Aorta (tissue), 5 donors: ENCODE data around the gene PAK1IP1. TPM values are rescaled to one million over a fixed set of nuclear protein-coding genes. Genes with fewer than 3 reads are reported as not detected.
"Not testable (repeated sequence)": the region's sequence is repeated elsewhere in the genome, so short reads cannot be mapped to it uniquely, and the experiment has no call there.

Experiments used
- ATAC-seq: fragments of 200-7000 bp; cut with Tn5 transposase; one replicate; pipeline ENCODE4 v1.9.1; 2022; ENCODE audit warnings: moderate library complexity; ENCODE audit not compliant: low FRiP score
- DNase-seq, 2 donors: peaks; one replicate each; pipeline ENCODE4 v3.0.0-alpha.2; 2020
- H3K27ac ChIP-seq, 2 donors: one replicate each; pipeline ENCODE4 v1.5.1; 2013; ENCODE audit warnings: low read length in 2 of 2, mild to moderate bottlenecking in 2 of 2, moderate library complexity in 2 of 2, control low read depth in 1 of 2, inconsistent platforms in 1 of 2, low read depth in 1 of 2
- H3K27me3 ChIP-seq, 2 donors: one replicate each; pipeline ENCODE4 v1.6.1; 2013; ENCODE audit warnings: control low read depth in 1 of 2, low read length in 1 of 2, mild to moderate bottlenecking in 1 of 2, moderate library complexity in 1 of 2; ENCODE audit not compliant: insufficient read depth in 2 of 2, control insufficient read depth in 1 of 2
- H3K36me3 ChIP-seq, 2 donors: one replicate each; pipeline ENCODE4 v1.6.1; 2013; ENCODE audit warnings: control low read depth in 1 of 2, low read length in 1 of 2, mild to moderate bottlenecking in 1 of 2; ENCODE audit not compliant: insufficient read depth in 2 of 2, control insufficient read depth in 1 of 2
- H3K4me1 ChIP-seq, 2 donors: one replicate each; pipeline ENCODE4 v1.6.1; 2013; ENCODE audit warnings: low read length in 2 of 2, control low read depth in 1 of 2, mild to moderate bottlenecking in 1 of 2, moderate library complexity in 1 of 2; ENCODE audit not compliant: insufficient read depth in 2 of 2, control insufficient read depth in 1 of 2
- H3K4me3 ChIP-seq, 2 donors: one replicate each; pipeline ENCODE4 v1.5.1; 2013; ENCODE audit warnings: low read length in 2 of 2, control low read depth in 1 of 2, mild to moderate bottlenecking in 1 of 2
- H3K9me3 ChIP-seq: one replicate; pipeline ENCODE4 v1.6.1; 2013; ENCODE audit warnings: mild to moderate bottlenecking, low read length; ENCODE audit not compliant: control insufficient read depth
- WGBS, 2 donors: extraction: QIAGEN DNeasy Blood & Tissue Kit; methylation state at CpG; one replicate each; pipeline ENCODE4 v1.1.7; 2013; 5-methylcytosine and 5-hydroxymethylcytosine counted together
- intact Hi-C, 2 donors: fragments of 100-400 bp; cut with DNase I; formaldehyde crosslinking; loops; one replicate each; pipeline versions ENCODE4 v1.14.2 to v1.15.0; 2022
- polyA plus RNA-seq, 2 donors: library from polyadenylated mRNA; stranded (reverse); fragments of 200-250 nt; gene quantifications; one replicate each; pipeline ENCODE4 v1.2.3, GENCODE V29; 2013
- total RNA-seq, 2 donors: library from RNA; stranded (reverse); fragmentation: NEBNext Ultra II Directional; extraction: Animal tissue kit (Norgen Biotek cat#: 25700); gene quantifications; one replicate each; pipeline ENCODE4 v1.2.1, GENCODE V29; 2021
- donor health status: healthy with polysubstance abuse.
- donor health status: Bipolar disorder and iron deficiency.
- donor health status: DM: no; HTN: no; CAD: no.
- donor health status: DM: no; HTN: no; CAD: no.
- donor health status: DM: yes; HTN: yes; CAD: no.

PAK1IP1 gene
- total and polyA plus RNA-seq, 4 donors, result 6.3 to 12.3 (median 9.5) TPM

DNA sequence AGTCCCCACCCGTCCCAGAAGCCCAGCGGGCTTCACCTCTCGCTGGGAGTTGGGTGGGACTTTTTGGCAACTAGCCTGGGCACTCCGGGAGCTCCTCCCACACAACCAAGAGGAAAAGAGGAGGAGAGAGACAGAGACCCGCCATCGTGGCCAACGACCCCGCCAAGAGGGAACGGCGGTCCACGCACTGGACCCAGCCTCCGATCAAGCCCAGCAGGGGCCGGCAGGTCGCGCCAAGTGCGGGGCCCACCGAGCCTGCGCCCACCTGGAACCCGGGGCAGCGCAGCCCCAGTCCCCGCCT is 25.1 kb downstream of the PAK1IP1 start:
- no peaks in the 10 kb centered on the region for H3K27me3 ChIP-seq
- DNase-seq (peak in 1 of 2 donors; percentile 51), ATAC-seq (no peak)
- peak overlapping the region in 1 of 2 donors; percentile 14 for H3K27ac ChIP-seq
- intact Hi-C loops, result no loop called here
- H3K36me3 ChIP-seq, result no peaks in the 10 kb centered on the region
- 29 to 40% methylated on average over 21 of the region's 21 CpGs for WGBS, 2 donors
- peaks cover 3 to 5% of the 10 kb centered on the region in 2 donors for H3K4me1 ChIP-seq
- H3K4me3 ChIP-seq, result peak overlapping the region in 1 of 2 donors; percentile 23
- no peaks in the 10 kb centered on the region for H3K9me3 ChIP-seq

DNA sequence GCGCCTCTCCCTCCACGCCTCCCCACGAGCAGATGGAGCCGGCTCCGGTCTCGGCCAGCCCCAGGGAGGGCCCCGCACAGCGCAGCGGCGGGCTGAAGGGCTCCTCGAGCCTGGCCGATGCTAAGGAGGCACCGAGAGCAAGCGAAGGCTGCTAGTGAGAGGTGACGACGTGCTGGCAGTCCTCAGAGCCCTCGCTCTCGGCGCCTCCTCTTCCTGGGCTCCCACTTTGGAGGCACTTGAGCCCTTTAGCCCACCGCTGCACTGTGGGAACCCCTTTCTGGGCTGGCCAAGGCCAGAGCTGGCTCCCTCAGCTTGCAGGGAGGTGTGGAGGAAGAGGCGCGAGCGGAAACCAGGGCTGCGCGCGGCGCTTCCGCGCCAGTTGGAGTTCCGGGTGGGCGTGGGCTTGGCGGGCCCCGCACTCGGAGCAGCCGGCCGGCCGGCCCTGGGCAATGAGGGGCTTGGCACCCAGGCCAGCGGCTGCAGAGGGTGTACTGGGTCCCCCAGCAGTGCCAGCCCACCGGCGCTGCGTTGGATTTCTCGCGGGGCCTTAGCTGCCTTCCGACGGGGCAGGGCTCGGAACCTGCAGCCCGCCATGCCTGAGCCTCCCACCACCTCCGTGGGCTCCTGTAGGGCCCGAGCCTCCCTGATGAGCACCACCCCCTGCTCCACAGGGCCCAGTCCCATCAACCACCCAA is 25.6 kb downstream of the PAK1IP1 start:
- peak; percentile 26 for ATAC-seq
- Histone ChIP-seq H3K4me3 (peak overlapping the region in 1 of 2 donors; percentile 23), H3K9me3 (no peaks in the 10 kb centered on the region), H3K27ac (peak overlapping the region in 1 of 2 donors; percentile 42), H3K4me1 (peaks cover 3 to 5% of the 10 kb centered on the region in 2 donors), H3K27me3 (no peaks in the 10 kb centered on the region), H3K36me3 (no peaks in the 10 kb centered on the region)
- DNase-seq, result peak; percentile 69 to 84
- WGBS, 2 donors, result 28 to 38% methylated on average over 45 to 49 of the region's 49 CpGs
- intact Hi-C loops, result no loop called here

DNA sequence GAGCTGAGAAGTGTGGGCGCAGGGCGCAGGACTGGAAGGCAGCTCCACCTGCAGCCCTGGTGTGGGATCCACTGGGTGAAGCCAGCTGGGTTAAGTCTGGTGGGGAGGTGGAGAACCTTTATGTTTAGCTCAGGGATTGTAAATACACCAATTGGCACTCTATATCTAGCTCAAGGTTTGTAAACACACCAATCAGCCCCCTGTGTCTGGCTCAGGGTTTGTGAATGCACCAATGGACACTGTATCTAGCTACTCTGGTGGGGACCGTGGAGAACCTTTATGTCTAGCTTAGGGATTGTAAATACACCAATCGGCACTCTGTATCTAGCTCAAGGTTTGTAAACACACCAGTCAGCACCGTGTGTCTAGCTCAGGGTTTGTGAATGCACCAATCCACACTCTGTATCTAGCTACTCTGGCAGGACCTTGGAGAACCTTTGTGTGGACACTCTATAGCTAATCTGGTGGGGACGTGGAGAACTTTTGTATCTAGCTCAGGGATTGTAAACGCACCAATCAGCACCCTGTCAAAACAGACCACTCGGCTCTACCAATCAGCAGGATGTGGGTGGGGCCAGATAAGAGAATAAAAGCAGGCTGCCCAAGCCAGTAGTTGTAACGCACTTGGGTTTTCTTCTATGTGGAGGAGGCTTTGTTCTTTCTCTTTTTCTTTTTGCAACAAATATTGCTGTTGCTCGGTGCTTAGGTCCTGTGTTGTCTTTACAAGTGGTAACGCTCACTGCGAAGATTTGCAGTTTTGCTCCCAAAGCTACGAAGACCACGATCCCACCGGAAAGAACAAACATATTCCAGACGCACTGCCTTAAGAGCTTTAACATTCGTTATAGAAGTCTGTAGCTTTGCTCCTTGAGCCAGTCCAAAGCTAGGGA is 26.4 kb downstream of the PAK1IP1 start:
- DNase-seq, H3K9me3 ChIP-seq, H3K36me3 ChIP-seq, H3K27me3 ChIP-seq, ATAC-seq, H3K4me1 ChIP-seq, intact Hi-C loops: not testable (repeated sequence)
- peak overlapping the region in 1 of 2 donors; percentile 23 for H3K4me3 ChIP-seq
- H3K27ac ChIP-seq, result peak overlapping the region in 1 of 2 donors; percentile 42
- 83 to 84% methylated on average over 17 of the region's 17 CpGs for WGBS, 2 donors

DNA sequence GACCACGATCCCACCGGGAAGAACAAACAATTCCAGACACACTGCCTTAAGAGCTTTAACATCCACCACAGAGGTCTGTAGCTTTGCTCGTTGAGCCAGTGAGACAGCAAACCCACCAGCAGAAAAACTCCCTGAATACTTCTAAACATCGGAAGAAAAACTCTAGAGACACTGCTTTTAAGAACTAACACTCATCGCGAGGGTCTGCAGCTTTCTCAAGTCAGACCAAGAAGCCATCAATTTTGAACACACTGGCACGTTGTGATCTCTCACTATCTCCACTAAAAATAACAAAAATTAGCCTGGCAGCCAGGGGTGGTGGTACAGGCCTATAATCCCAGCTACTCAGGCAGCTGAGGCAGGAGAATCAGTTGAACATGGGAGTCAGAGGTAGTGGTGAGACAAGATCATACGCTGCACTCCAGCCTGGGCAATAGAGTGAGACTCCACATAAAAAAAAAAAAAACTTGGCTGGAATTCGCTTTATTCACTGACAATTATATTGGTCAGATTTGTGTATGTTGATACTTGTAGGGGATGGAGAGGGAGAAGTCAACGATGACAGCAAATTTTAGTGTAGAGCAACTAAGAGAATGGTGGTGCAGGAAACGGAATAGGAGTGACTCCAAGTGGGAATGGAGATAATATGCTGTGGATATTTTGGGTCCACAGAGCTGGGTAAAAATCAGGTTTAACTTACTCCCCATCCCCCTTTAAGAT is 27.2 kb downstream of the PAK1IP1 start:
- H3K36me3 ChIP-seq, result no peaks in the 10 kb centered on the region
- intact Hi-C loops, result loop anchor here (2.0 kb wide), 2 partner anchors 25 to 27 kb away; partner anchors contain the start of genes TMEM14B (in 2 of the 2), C6orf52 (in 1 of the 2) and PAK1IP1 (in 1 of the 2)
- ATAC-seq, result no peak
- WGBS, 2 donors, result 72 to 78% methylated on average over 11 of the region's 11 CpGs
- H3K4me3 ChIP-seq, result peak overlapping the region in 1 of 2 donors; percentile 34
- no peak for DNase-seq
- peaks cover 3 to 5% of the 10 kb centered on the region in 2 donors for H3K4me1 ChIP-seq
- H3K27ac ChIP-seq, result peak overlapping the region in 1 of 2 donors; percentile 45
- no peaks in the 10 kb centered on the region for H3K27me3 ChIP-seq
- H3K9me3 ChIP-seq, result no peaks in the 10 kb centered on the region

DNA sequence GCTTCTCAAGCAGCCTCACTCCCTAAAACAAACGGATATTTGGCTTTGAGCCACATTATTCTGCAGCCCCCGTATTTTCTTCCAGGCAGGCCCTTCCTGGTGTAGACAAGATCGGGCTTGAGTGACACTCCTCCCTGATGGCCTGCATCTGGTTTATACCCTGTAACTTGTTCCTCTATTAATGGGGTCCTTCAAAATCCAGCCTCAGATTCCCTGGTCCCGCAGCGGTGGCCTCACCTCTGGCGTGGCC is 27.7 kb downstream of the PAK1IP1 start:
- intact Hi-C loops, result loop anchor here (2.0 kb wide), 2 partner anchors 24 to 28 kb away; partner anchors contain the start of genes TMEM14B (in 2 of the 2), C6orf52 (in 1 of the 2) and PAK1IP1 (in 1 of the 2)
- Histone ChIP-seq H3K4me3 (peak overlapping the region in 1 of 2 donors; percentile 34), H3K27me3 (no peaks in the 10 kb centered on the region), H3K27ac (peak overlapping the region in 1 of 2 donors; percentile 45), H3K9me3 (no peaks in the 10 kb centered on the region), H3K36me3 (no peaks in the 10 kb centered on the region), H3K4me1 (peaks cover 3 to 5% of the 10 kb centered on the region in 2 donors)
- WGBS, 2 donors, result 1 to 4% methylated on average over 6 of the region's 6 CpGs
- ATAC-seq (no peak), DNase-seq (no peak)

DNA sequence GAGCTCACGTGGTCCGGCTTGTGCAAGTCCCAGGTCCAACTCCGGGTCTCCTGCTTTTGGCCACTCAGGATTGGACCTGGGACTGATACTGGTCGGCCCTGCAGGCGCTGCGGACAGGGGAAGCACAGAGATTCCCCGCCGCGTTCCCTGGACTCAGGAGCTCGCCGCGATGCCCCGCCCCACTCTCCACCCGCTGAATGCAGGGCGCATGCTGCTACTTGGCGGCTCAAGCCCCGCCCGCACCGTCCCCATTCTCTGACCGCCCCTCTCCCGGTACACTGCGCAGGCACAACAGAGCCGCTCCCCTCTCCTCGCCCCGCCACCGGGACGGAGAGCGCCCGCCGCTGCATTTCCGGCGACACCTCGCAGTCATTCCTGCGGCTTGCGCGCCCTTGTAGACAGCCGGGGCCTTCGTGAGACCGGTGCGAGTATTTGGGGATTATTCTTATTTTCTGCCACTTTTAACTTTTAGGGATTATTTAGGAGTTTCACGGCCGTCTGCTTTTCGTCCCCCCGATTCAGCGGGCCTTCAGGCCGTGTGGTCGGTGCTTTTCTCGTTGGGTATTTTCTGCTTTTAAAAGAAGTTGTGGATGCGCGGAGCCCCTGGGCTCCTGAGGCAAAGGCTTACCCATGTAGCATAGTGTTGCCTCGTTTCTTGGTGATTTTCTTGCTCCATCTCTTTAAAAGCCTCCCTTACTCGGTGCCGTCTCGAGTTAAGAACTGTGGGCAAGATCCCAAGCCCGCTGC is 28.2 kb downstream of the PAK1IP1 start, which contains the start of gene TMEM14C:
TMEM14C (plus strand) TSS at position 251 of the 747 bp plus-strand sequence. CDS start 1,544 bp downstream, outside the sequence.
- intact Hi-C loops, result loop anchor here (2.0 kb wide), 2 partner anchors 24 to 28 kb away; partner anchors contain the start of genes TMEM14B (in 2 of the 2), C6orf52 (in 1 of the 2) and PAK1IP1 (in 1 of the 2)
- peaks cover 3 to 5% of the 10 kb centered on the region in 2 donors for H3K4me1 ChIP-seq
- H3K4me3 ChIP-seq, result peak within 1 kb of the TSS; percentile 68 to 78
- peak within 1 kb of the TSS; percentile 9 to 85 for H3K27ac ChIP-seq
- no peaks in the 10 kb centered on the region for H3K27me3 ChIP-seq
- WGBS, 2 donors, result 0 to 1% methylated on average over 55 of the region's 55 CpGs
- peak; percentile 99 for ATAC-seq
- H3K9me3 ChIP-seq, result no peaks in the 10 kb centered on the region
- peak; percentile 99 to 100 for DNase-seq
- no peaks in the 10 kb centered on the region for H3K36me3 ChIP-seq

DNA sequence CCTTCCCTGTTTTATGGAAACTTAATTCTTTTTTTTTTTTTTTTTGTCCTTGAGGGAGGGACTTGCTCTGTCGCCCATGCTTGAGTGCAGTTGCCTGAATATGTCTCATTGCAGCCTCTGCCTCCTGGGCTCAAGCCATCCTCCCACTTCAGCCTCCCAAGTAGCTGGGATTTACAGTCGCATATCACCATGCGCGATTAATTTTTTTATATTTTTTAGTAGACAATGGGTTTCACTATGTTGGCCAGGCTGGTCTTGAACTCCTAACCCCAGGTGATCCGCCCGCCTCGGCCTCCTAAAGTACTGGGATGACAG is 28.8 kb downstream of the PAK1IP1 start:
- DNase-seq (no peak), ATAC-seq (peak; percentile 2)
- Histone ChIP-seq H3K4me1 (peaks cover 3 to 5% of the 10 kb centered on the region in 2 donors), H3K36me3 (no peaks in the 10 kb centered on the region), H3K4me3 (peak overlapping the region; percentile 68 to 78), H3K27me3 (no peaks in the 10 kb centered on the region), H3K27ac (peak overlapping the region in 1 of 2 donors; percentile 85), H3K9me3 (no peaks in the 10 kb centered on the region)
- intact Hi-C loops, result loop anchor here (2.0 kb wide), 2 partner anchors 23 to 29 kb away; partner anchors contain the start of genes TMEM14B (in 2 of the 2), C6orf52 (in 1 of the 2) and PAK1IP1 (in 1 of the 2)
- 16 to 19% methylated on average over 7 of the region's 7 CpGs for WGBS, 2 donors

DNA sequence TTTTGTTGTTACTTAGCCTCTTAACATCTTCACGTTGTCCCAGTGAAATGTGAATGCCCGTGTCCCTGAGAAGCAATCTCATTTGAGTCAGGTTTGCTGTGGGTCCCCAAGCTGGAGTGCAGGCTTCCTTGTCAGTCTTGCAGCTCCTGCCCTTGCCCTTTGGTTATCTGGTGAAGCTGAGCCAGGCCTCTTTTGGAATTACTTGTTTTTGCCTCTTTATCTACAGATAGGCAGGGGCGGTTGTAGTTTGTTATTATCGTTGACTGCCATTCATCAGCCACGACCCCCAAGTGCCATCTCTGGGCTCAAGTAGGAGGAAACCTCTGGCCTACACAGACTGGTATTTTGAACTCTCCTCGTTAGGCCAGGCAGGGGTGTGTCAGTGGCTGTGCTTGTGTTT is 30.3 kb downstream of the PAK1IP1 start:
- Histone ChIP-seq H3K9me3 (no peaks in the 10 kb centered on the region), H3K36me3 (no peaks in the 10 kb centered on the region), H3K4me3 (no peak overlapping the region), H3K27me3 (no peaks in the 10 kb centered on the region), H3K4me1 (peaks cover 3 to 6% of the 10 kb centered on the region in 2 donors), H3K27ac (no peak overlapping the region)
- intact Hi-C loops, result no loop called here
- DNase-seq (no peak), ATAC-seq (no peak)
- WGBS, 2 donors, result 77% methylated on average over 6 of the region's 6 CpGs
